Keratinocyte (primary cell): ENCODE data around the gene ZNF598. TPM values are rescaled to one million over a fixed set of nuclear protein-coding genes. Genes with fewer than 3 reads are reported as not detected.

Source experiments
- DNase-seq: peaks from one replicate; pipeline ENCODE4 v3.0.0-alpha.2; 2011; ENCODE audit warnings: low read depth, missing footprints, low spot score
- FAIRE-seq: peaks from 2 replicates; lab custom pipeline; 2011; peaks lifted over from hg19 to GRCh38; lab: Jason Lieb, UNC
- H2AFZ ChIP-seq: 2 replicates; pipeline ENCODE4 v1.6.0; 2012; ENCODE audit warnings: low read length, control low read depth, inconsistent platforms; ENCODE audit not compliant: control insufficient read depth
- H3K27ac ChIP-seq: 2 replicates; pipeline ENCODE4 v1.5.1; 2011; ENCODE audit warnings: low read length; ENCODE audit not compliant: control insufficient read depth, insufficient read depth
- H3K27me3 ChIP-seq: 3 replicates; pipeline ENCODE4 v1.6.0; 2011; ENCODE audit warnings: low read length; ENCODE audit not compliant: control insufficient read depth, insufficient read depth; ENCODE audit errors: extremely low read depth
- H3K36me3 ChIP-seq, 2 experiments: 2 replicates in 1 of 2; 3 replicates in 1 of 2; pipeline ENCODE4 v1.5.1; 2011; ENCODE audit warnings: low read length in 2 of 2, mild to moderate bottlenecking in 1 of 2; ENCODE audit not compliant: control insufficient read depth in 2 of 2, insufficient read depth in 2 of 2; ENCODE audit errors: extremely low read depth in 1 of 2
- H3K4me1 ChIP-seq: 3 replicates; pipeline ENCODE4 v1.5.1; 2011; ENCODE audit warnings: low read length; ENCODE audit not compliant: control insufficient read depth, insufficient read depth; ENCODE audit errors: extremely low read depth
- H3K4me2 ChIP-seq: 3 replicates; pipeline ENCODE4 v1.6.0; 2011; ENCODE audit warnings: low read depth, low read length; ENCODE audit not compliant: control insufficient read depth, insufficient read depth; ENCODE audit errors: extremely low read depth
- H3K4me3 ChIP-seq, 3 experiments: fragments of 200-600 bp in 1 of 3; sonication (generic) in 1 of 3; 2 replicates in 2 of 3; 3 replicates in 1 of 3; pipeline ENCODE4 v1.5.1; 2011 to 2016; ENCODE audit warnings: low read length in 3 of 3, mild to moderate bottlenecking in 3 of 3, control low read depth in 2 of 3, inconsistent platforms in 1 of 3, low read depth in 1 of 3, mixed read lengths in 1 of 3, mixed run types in 1 of 3, moderate library complexity in 1 of 3; ENCODE audit not compliant: control insufficient read depth in 2 of 3, insufficient read depth in 2 of 3; ENCODE audit errors: extremely low read depth in 1 of 3
- H3K79me2 ChIP-seq: 2 replicates; pipeline ENCODE4 v1.6.0; 2012; ENCODE audit warnings: low read length; ENCODE audit not compliant: control insufficient read depth, insufficient read depth
- H3K9ac ChIP-seq: 3 replicates; pipeline ENCODE4 v1.6.0; 2011; ENCODE audit warnings: low read length; ENCODE audit not compliant: control insufficient read depth, insufficient read depth; ENCODE audit errors: extremely low read depth
- H3K9me1 ChIP-seq: 3 replicates; pipeline ENCODE4 v1.6.0; 2011; ENCODE audit warnings: low read length; ENCODE audit not compliant: control insufficient read depth, insufficient read depth; ENCODE audit errors: extremely low read depth
- H3K9me3 ChIP-seq: 2 replicates; pipeline ENCODE4 v1.5.1; 2012; ENCODE audit warnings: low read depth, low read length; ENCODE audit not compliant: control insufficient read depth
- H4K20me1 ChIP-seq: 3 replicates; pipeline ENCODE4 v1.6.0; 2011; ENCODE audit warnings: low read length; ENCODE audit not compliant: control insufficient read depth, insufficient read depth; ENCODE audit errors: extremely low read depth
- CTCF ChIP-seq, 3 experiments: IDR thresholded peaks in 1 of 3; conservative IDR thresholded peaks in 1 of 3; optimal IDR thresholded peaks in 1 of 3; 2 replicates in 2 of 3; 3 replicates in 1 of 3; pipeline versions ENCODE3 to v1.5.1; 2011; ENCODE audit warnings: low read length in 3 of 3, mild to moderate bottlenecking in 3 of 3, moderate library complexity in 2 of 3, control low read depth in 1 of 3, inconsistent platforms in 1 of 3; ENCODE audit not compliant: insufficient read depth in 2 of 3; ENCODE audit errors: extremely low read depth in 1 of 3
- EZH2 ChIP-seq: IDR thresholded peaks from one replicate; pipeline ENCODE4 v1.6.1; 2012; ENCODE audit warnings: inconsistent platforms, mild to moderate bottlenecking, low read length, moderate library complexity
- dilution Hi-C: fragments of 300-500 bp; cut with MboI; formaldehyde crosslinking; loops from one replicate; pipeline ENCODE4 v1.7.0; 2020; ENCODE audit warnings: low sequenced_read_pairs; ENCODE audit not compliant: extremely low pct_ligation_motif_present
- polyA plus RNA-seq, 5 experiments: library from polyadenylated mRNA; depleted of rRNA in 3 of 5; stranded (reverse) in 3 of 5; stranded (forward) in 1 of 5; unstranded in 1 of 5; fragments of >200 nt; gene quantifications; 1 replicate in 1 of 5; 2 replicates in 3 of 5; 3 replicates in 1 of 5; pipeline versions ENCODE4 v1.2.1 to v1.2.3, GENCODE V29; 2011 to 2012; ENCODE audit warnings: missing spikeins in 2 of 5, low read depth in 1 of 5, low replicate concordance in 1 of 5

Gene ZNF598
- polyA plus RNA-seq, 1 donor (not counting 4 experiments of a cell fraction or from before 2014, with no cell fraction given): 18.0 TPM

DNA sequence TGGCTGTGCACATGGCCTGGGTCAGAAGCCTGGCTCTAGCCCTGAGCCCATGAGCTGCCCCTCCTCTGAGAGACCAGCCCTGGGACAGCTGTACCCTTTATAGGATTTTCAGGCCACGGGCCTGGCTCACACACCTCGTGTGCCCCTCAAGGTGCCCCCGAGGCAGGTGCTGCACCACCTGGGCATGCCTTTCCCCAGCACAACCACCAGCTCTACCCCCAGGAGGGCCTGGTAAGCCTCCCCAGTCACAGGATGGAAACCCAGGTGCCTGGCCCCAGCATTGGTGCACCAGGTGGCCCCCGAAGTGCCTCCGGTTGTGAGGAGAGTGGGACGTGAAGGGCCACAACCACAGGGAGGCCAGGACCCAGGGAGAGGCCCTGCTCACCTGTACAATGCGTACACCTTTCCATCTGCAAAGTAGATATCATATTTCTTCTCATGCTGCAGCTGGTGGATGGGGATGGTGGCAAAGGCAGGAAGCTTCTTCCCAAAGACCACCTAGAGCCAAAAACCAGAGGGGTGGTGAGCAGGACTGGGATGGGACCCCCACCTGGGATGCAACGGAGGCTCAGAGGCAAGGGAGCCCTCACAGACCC lies 6.3 kb downstream of the ZNF598 start:
- no peak for TF ChIP-seq CTCF (optimal IDR thresholded peaks at IDR 0.05 in 1 of 3, IDR thresholded peaks at IDR 0.05 in 1 of 3, conservative IDR thresholded peaks at IDR 0.05 in 1 of 3; ENCODE audit: extremely low read depth in 1 of 3, insufficient read depth in 2 of 3, low read length in 3 of 3)
- TF ChIP-seq EZH2: no peak
- no peak overlapping the region for H3K9ac ChIP-seq
- H3K27ac ChIP-seq: no peak overlapping the region
- peaks cover 58% of the 10 kb centered on the region for H4K20me1 ChIP-seq
- H3K27me3 ChIP-seq: no peaks in the 10 kb centered on the region
- no peak for FAIRE-seq
- H3K4me2 ChIP-seq: no peak overlapping the region
- H3K9me3 ChIP-seq: no peaks in the 10 kb centered on the region
- H2AFZ ChIP-seq: no peak overlapping the region
- peaks cover 31 to 71% of the 10 kb centered on the region in 2 experiments for H3K36me3 ChIP-seq
- no peak overlapping the region for H3K4me3 ChIP-seq
- peaks cover 68% of the 10 kb centered on the region for H3K79me2 ChIP-seq
- dilution Hi-C loops: no loop called here
- peaks cover 27% of the 10 kb centered on the region for H3K4me1 ChIP-seq
- DNase-seq: no peak
- no peaks in the 10 kb centered on the region for H3K9me1 ChIP-seq

DNA sequence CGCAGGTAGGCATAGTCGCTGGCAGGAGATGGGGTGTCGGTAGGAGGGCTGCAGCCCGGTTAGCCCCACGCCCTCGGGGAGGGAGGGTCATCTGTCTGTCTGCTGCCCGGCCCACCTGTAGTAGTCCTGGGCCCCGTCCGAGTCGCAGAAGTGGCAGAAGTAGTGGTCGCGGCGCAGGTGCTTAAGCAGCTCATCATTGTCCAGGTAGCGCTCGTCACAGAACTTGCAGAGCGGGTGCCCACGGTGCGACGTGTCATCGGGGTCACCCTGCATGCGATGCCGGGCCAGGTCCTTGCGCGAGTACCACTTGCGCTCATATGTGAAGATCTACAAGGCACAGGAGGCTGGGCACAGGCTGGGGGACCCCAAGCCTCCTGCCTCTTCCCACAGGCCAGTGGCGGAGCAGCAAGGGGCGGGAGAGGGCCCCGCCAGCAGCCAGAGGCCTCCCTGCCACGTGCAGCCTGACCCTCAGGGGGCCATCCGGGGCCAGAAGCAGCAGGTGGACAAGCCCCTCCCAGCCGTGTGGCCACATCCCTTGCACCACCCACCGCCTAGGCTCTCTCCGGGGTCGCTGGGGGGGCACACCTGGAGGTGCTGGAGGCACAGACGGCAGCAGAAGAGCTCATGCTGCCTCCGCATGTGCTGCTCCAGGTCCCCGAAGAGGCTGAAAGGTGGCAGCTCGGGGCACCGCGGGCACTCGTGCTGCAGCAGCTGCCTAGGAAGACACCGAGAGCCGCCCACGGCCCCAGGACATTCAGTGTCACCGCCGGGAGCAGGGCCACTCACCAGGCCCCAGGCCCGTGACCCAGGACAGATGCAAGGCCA lies 7.0 kb downstream of the ZNF598 start:
- H3K4me1 ChIP-seq: peaks cover 22% of the 10 kb centered on the region
- peaks cover 35 to 74% of the 10 kb centered on the region in 2 experiments for H3K36me3 ChIP-seq
- peaks cover 61% of the 10 kb centered on the region for H3K79me2 ChIP-seq
- dilution Hi-C loops: no loop called here
- no peak for DNase-seq
- no peak overlapping the region for H3K4me2 ChIP-seq
- no peak for FAIRE-seq
- H3K9me3 ChIP-seq: no peaks in the 10 kb centered on the region
- TF ChIP-seq CTCF (optimal IDR thresholded peaks at IDR 0.05 in 1 of 3, IDR thresholded peaks at IDR 0.05 in 1 of 3, conservative IDR thresholded peaks at IDR 0.05 in 1 of 3; ENCODE audit: extremely low read depth in 1 of 3, insufficient read depth in 2 of 3, low read length in 3 of 3): no peak
- no peak for TF ChIP-seq EZH2
- H3K27ac ChIP-seq: no peak overlapping the region
- H2AFZ ChIP-seq: no peak overlapping the region
- no peaks in the 10 kb centered on the region for H3K27me3 ChIP-seq
- no peaks in the 10 kb centered on the region for H3K9me1 ChIP-seq
- H3K4me3 ChIP-seq: no peak overlapping the region
- no peak overlapping the region for H3K9ac ChIP-seq
- H4K20me1 ChIP-seq: peaks cover 54% of the 10 kb centered on the region
